SW 1271 (cell line): Measurements from ENCODE around the gene ADGRA1.

Experiments
- DNase-seq, 2 experiments: peaks; one replicate each; lab custom pipeline; 2025; lab: John Stamatoyannopoulos, UW

The ADGRA1 gene

GRCh38 chr10:133076274-133077038 is 11.3 kb upstream of the ADGRA1 start:
- no peak for DNase-seq

DNA sequence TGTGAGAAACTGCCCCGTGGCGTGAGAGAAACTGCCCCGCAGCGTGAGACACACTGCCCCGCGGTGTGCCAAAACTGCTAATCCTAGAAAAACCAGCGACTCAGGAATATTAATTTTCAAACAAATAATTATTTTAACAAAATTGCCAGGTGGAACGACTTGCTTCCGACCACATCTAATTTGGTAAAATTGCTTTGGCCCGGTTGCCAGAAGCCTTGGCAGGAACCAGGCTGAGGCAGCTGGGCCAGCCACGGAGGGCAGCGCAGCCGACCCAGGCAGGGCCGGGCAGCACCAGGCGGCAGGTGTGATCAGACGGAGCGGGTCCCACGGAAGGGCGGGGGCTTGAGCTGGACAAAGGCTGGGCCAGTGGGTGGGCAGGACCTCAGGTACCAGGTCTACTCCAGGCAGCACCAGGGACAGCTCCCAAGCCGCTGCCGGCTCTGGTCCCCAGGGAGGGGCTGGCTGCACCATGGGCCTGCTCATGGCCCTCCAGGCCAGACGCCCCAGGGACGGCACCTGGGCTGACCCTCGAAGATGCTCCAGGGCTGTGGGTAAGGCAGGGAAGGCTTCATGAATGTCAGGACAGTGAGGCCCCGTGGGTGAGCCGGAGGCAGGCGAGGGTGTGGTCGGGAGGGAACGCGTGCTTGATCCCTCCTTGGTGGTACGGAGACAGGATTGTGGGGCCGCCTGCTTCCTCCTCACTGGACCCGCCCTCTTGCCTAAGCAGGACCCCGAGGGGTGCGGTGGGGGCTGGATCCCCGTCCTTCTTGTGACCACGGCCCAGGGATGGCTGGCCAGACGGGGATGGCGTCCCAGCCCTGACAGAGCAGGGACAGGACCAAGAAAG is 7.7 kb upstream of the ADGRA1 start:
- DNase-seq: no peak

DNA sequence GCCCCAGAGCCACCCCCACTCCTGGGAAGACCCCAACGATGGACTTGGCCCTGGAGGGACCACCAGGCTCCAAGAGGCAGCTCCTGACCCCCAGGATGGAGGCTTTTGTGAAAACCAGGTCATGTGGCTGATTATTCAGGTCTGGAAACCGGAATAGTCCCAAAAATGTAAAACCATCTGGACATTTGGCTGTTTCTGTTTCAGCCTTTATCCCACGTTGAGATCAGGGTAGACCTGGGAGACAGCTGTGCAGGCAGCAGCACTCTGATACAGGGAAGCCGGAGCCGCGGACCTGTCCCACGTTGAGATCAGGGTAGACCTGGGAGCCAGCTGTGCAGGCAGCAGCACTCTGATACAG is 7.1 kb upstream of the ADGRA1 start:
- DNase-seq: no peak

DNA sequence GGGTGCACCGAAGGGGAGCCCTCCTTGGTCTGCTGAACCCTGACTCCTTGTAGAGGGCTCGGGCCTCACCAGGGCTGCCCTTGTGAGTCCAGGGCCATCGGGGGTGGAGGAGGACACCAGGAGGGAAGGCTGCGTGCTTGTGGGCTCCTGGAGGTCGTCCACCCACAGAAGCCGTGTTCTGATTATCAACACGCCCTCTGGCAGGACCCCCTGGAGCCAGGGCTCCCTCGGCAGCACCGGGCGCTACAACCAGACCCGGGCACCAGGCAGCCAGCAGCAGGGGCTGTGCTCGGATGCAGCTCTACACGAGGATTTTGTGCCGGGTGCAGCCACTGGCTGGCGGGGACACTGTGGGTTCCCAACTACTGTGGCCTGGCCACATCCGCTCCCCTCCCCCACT is 6.1 kb upstream of the ADGRA1 start:
- no peak for DNase-seq

- DNase-seq: no peak
Measured at GRCh38 chr10:133082685-133083421, 4.9 kb upstream of the ADGRA1 start.

DNA sequence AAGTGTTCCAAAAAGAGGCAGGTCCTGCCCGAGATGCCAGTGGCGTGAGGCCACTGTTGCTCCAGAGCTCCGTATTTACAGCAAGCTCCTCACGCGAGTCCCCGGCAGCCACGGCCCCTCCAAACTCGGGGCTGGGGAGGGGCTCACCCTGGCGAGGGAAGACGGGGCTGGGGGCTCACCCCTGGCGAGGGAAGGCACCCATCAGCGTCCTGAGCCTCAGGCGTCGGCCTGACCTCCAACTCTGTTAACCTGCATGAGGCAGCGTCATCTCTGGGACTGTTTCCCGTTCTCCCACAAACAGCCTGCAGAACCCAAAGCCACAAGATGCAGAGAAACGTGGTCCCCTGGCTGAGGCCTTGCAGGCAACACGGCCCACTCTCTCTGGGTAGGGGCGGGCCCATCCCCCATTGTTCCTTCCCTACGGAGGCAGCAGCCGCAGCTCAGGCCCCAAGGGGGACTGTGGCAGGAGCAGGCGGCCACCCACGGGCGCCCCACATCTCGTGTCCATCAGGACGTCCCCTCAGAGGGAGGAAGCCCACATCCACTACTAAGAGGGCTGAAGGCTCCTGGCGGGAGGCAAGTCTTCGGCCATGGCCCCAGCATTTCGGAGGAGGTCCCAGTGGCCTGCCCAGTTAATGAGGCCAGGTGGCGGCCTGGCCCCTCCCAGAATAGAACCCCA is 4.2 kb upstream of the ADGRA1 start:
- no peak for DNase-seq

DNA sequence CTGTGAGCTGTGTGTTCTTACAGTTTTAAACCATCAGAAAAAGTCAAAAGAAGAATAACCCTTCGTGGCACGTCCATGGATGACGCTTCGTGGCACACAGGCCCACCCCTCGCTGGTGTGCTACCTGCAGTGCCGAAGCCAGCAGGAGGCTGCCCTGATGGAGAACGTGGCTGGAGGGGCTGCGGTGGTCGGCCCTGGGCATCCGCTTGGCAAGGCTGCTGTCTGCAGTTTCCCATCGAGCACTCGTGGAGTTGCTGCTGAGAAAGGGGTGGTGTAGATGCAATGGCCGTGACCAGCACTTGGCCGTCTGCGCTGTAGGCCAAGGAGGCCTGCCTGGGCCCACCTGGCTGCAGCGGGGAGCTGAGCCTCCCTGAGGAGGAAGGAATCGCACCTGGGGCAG is 3.2 kb upstream of the ADGRA1 start:
- DNase-seq: no peak

- no peak for DNase-seq
Measured at GRCh38 chr10:133085251-133086125, 2.2 kb upstream of the ADGRA1 start.

DNA sequence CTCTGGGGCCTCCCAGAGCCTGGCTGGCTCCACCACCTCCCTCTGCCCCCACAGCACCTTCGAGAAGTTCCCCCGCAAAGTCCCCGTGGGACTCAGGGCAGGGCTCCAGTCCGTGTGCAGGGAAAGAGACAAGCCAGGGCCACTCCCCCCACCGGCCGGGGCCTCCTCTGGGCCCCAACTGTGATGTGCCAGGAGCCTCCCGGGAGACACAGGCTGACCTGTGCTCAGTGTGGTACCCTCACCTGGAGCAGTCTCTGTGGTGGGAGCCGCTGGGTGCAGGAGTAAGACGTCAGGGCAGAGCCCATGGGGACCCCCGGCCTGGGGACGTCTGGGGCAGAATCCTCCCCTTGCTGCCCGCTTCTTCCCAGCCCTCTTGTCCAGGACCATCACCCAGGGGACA is 1.5 kb upstream of the ADGRA1 start:
- DNase-seq: no peak

DNA sequence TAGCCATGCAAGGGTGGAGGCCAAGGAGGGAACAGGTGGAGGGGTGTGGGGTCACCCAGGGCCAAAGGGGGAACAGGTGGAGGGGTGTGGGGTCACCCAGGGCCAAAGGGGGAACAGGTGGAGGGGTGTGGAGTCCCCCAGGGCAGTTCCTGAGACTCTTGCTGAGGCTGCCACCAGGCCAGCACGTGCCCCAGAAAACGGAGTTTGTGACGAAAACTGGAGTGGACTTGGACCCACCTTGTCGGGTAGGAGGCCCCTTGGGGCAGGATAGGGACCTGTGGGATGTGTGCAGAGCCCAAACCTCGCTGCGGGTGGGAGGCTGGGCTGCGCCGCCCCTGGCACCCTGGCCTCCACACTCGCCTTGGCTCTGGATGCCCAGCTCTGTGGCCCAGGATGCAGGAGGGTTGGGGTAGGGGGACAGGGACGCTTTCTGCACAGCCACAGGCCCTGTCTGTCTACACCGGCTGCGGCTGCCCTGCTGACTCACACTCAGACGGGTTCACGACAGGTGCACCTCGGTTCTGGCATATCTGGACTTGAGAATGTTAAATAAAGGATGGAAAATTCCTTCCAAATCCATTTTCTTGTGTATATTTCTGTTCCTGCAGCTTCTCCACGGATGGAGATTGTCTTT is 562 bp upstream of the ADGRA1 start:
- DNase-seq: no peak

GRCh38 chr10:133088179-133088955 is 643 bp downstream of the ADGRA1 start:
- no peak for DNase-seq

DNA sequence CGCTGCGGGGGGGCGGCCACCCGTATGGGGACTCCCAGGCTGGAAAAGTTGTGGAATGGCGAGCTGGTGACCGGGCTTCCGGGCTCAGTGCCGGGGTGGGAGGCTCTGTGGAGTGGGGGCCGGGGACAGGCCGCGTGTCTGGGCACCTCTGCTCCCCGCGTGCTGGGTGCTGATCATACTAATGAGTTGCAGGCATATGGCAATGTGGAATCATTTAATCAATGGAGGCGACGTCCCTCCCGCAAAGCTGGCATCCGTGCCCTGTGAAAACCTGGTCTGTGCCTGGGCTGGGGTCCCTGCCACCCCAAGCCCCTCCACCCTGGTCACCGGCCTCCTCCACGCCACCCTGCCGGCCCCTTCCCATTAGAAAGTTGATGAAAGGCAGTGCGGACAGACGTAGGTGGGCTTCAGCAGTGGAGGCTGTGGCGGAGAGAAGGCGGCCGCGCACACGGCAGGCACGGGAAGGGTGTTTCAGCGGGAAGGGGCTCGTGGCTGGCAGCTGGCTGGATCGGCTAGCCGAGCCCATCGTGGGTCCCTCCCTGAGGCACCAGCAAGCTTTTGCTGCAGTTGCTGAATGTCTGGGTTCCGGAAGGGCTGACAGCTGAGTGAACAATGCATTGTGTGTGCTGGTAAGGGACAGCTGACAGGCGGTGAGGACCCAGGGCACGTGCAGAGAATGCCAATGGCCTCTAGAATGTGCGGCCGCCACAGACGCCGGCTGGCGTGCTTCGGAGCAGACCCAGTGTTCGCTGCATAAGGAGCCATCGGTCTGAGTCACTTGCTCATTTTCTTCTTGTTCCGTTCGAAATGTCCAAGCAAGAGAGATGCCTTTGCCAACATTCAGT is 1.5 kb downstream of the ADGRA1 start:
- no peak for DNase-seq

- no peak for DNase-seq
Measured at GRCh38 chr10:133090101-133090500, 2.4 kb downstream of the ADGRA1 start.

DNA sequence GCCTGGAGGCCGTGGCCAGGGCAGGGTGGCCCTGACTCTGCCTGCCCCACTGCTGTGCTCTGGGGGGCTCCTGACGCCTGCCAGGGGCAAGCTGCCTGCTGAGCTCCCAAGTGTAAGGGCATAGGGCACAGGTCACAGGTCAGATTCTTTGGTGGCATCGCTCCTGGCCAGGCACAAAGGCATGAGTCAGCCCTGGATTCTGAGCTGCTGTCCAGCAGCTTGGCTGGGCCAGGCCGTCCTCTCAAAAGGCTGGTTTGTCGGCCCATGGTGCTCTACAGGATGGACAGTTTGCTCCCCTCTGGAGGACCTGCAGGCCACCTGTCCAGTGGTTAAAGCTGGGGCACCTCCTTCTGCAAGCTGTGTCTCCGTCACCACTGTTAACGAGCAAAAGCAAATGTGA is 2.9 kb downstream of the ADGRA1 start:
- DNase-seq: no peak

DNA sequence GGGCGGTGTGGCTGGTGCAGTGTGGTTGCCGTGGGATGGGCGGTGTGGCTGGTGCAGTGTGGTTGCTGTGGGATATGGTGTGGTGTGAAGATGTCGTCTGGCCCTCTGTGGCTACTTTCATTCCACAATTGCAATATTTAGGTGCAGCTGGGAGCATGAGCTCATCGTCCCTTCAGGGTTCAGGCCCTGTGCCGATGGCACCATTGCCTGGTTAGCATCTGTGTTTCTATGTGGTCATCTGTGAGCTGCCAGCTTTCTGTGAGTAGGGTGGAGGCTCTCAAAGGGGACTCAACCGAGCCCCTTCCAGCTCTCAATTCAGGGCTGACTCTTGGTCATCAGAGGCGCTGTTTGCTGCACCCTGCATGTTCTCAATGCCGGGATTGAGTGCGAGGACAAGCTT is 3.6 kb downstream of the ADGRA1 start:
- no peak for DNase-seq

DNA sequence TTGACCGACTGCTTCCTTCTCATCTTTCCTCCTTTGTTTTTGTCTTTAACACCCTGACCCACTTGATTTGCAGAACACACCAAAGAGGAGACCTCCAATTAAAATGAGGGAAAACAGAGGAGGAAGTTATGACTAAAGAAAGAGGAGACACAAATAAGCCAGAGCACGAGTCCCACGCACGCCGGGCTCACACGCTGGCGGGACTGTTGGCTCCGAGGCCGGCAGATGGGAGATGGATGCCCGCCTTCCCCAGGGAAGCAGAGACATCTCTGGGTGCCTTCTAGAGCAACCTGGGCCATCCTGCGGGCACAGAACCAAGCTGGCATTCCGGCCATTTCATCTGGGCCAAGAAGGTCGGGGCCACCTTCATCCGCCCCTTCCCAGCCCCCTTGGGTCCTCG is 5.6 kb downstream of the ADGRA1 start:
- DNase-seq: no peak

- no peak for DNase-seq
Measured at GRCh38 chr10:133094286-133094685, 6.6 kb downstream of the ADGRA1 start.

GRCh38 chr10:133094866-133095265 is 7.1 kb downstream of the ADGRA1 start:
- no peak for DNase-seq

DNA sequence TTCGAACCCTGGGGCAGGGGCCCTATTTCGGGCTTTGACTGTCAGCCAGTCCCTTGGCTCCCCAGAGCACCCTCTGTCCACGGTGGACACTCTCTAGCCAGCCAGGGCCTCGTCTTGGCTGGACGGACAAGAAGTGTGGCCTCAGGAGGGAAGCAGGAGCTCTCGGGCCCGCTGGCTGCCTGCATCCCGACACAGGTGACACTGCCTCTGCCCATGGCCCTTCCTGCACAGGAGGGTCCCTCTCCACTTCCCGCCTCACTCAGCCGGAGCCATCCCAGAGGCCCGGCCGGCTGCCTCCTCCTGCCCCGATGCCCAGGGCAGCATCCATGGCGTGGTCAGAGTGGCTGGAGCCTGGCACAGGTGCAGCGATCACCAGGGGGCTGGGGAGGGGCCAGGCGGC is 7.9 kb downstream of the ADGRA1 start:
- no peak for DNase-seq
